Stimulated activated naive CD4-positive, alpha-beta T cell treated with Interleukin-2 at 50 U/mL for 16 hours (primary cell): ENCODE results near the gene GLRA2.

Experiments
- DNase-seq: peaks from one replicate; lab custom pipeline; 2025; lab: John Stamatoyannopoulos, UW

Gene GLRA2

DNA sequence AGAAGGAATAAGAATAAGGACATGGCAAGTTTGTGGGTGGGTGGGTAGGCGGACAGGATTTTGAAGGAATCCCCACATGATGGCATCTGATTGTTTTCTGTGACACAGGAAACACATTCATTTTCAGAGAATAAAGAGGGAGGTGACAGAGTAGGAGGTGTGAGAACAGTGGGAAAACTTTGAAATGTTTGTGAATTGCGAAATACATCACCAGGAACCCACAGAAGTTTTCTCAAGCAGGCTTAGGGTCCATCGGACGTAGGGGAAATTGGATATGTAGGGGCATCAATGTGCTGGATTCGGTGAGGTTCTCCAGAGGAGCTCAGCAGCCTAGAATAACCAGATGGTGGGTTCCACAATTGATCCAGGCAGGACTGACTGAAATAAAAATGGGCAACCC is 171.6 kb downstream of the GLRA2 start:
- no peak for DNase-seq

GRCh38 chrX:14702145-14702544 is 172.8 kb downstream of the GLRA2 start:
- no peak for DNase-seq

- DNase-seq = no peak
These were observed 182.8 kb downstream of the GLRA2 start for GRCh38 chrX:14712096-14712495.

- DNase-seq = no peak
These were observed 188.6 kb downstream of the GLRA2 start for GRCh38 chrX:14717949-14718348.

- DNase-seq = no peak
These were observed 189.1 kb downstream of the GLRA2 start for GRCh38 chrX:14718403-14718802.

DNA sequence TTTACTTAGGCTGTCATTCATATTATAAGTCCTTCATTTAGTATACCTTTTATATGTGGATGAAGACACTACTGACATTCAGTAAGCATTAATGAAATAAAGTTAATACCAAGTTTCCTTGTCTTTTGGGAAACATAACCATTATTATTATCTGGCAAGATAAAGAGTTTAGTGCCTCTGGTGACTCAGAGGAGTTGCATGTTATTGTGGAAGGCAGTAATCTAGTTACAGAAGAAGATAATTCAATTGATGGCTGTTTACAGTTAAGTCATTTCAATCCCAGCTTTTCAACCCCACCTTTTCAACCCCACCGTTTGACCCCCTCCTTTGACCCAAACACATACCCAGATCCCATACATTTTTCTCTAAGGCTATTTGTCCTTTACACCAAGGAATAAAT is 199.7 kb downstream of the GLRA2 start:
- no peak for DNase-seq

DNA sequence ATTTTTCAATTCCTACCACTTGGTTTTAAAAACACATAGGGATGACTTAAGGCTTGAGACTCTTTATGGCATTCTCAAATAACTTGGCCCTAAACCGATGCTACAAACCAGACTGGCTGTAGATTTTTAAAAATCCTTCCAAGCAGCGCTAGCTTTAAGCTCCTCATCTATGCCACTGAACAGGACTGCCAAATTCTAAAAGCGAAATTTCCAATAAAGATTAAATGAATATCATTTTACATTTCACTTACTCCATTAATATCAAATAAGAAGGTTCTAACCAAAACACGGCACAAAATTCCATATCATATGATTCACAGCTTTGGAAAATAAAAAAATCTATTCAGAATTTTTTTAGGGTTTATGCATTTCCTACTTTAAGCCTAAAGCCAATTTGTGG is 209.3 kb downstream of the GLRA2 start:
- no peak for DNase-seq

- no peak for DNase-seq
These were observed 224.1 kb downstream of the GLRA2 start for GRCh38 chrX:14753441-14753840.

DNA sequence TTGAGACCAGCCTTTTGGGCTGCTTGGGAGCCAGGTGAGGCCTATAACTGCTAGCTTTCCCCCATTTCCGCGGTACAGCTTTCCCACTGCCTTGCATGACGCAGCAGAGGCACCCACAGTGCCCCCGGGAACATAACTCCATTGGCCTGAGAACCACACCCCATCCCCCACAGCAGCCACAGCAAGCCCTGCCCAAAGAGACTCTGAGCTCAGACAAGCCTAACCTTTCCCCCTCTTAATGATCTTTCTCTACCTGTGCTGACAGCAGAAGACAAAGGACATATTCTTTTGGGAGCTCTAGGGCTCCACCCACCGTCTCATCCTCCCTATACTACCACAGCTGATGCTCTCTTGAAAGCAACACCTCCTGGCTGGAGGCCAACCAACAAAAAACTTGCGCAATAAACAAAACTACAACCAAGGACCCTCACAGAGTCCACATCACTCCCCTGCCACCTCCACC is 228.7 kb downstream of the GLRA2 start:
- DNase-seq = no peak

- DNase-seq = no peak
These were observed 246.1 kb downstream of the GLRA2 start for GRCh38 chrX:14775416-14775815.

DNA sequence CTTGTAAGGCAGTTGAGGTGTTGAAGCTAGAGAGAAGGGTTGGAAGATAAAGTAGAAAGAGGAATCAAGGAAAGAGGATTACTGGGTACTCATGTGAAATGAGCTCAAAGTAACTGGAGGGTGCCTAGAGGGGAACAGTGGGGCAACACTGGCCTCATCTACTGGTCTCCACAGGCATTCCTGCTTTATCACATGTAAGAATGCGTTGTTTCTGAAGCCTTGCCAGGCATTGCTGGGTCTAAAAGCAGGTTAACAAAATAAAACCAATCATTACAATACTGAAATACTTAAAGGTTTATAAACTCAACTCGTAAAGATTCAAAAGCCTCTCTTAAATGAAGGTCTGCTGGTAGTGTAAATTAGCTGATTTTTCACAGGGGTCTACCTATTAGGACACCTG is 247.6 kb downstream of the GLRA2 start:
- no peak for DNase-seq

- DNase-seq = no peak
These were observed 248.2 kb downstream of the GLRA2 start for GRCh38 chrX:14777525-14777924.

- DNase-seq = no peak
These were observed 250.2 kb downstream of the GLRA2 start for GRCh38 chrX:14779580-14779979.
